NCI-H2029 (cell line): Measurements from ENCODE around the gene CCNF.
"Not testable (repeated sequence)": the region's sequence is repeated elsewhere in the genome, so short reads cannot be mapped to it uniquely, and the experiment has no call there.

Experiments used
- DNase-seq: peaks from one replicate; lab custom pipeline; 2025; lab: John Stamatoyannopoulos, UW

The CCNF gene, protein sequence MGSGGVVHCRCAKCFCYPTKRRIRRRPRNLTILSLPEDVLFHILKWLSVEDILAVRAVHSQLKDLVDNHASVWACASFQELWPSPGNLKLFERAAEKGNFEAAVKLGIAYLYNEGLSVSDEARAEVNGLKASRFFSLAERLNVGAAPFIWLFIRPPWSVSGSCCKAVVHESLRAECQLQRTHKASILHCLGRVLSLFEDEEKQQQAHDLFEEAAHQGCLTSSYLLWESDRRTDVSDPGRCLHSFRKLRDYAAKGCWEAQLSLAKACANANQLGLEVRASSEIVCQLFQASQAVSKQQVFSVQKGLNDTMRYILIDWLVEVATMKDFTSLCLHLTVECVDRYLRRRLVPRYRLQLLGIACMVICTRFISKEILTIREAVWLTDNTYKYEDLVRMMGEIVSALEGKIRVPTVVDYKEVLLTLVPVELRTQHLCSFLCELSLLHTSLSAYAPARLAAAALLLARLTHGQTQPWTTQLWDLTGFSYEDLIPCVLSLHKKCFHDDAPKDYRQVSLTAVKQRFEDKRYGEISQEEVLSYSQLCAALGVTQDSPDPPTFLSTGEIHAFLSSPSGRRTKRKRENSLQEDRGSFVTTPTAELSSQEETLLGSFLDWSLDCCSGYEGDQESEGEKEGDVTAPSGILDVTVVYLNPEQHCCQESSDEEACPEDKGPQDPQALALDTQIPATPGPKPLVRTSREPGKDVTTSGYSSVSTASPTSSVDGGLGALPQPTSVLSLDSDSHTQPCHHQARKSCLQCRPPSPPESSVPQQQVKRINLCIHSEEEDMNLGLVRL

DNA sequence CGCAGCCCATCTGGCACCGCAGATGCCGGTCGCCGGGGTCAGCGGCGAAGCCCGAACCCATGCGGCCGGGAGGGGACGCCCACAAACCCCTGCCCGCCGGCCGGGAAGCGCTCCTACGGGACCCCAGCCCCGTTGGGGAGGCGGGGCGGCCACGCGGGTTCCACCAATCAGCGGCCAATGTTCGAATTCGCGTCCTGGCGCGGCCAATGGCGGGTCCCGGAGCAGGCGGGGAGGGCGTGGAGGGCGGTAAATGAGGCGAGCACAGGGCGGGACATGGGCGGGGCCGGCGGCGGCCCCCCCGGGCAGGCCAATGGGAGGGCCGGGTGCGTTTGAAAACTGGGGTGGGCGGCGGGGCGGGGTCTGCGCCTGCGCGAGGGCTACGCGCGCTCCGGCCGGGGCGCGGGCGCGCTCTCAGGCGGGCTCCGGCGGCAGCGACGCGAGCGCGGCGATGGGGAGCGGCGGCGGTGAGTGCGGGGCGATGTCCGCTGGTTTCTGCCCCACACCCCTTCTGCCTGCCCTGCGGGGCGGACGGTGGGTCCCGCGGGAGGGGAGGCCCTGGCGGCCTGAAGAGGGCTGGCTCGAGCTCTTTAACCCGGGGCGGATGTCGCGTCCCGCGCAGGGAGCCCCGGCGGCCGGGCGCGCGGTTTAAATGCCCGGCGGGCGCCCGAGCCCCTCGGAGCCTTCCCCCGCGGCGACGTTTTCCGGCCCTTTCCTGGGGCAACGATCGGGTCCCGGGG lies at the start of gene CCNF:
Gene CCNF, plus strand, starts transcription at position 414 of the 737 bp plus-strand sequence. Its CDS starts 35 bp downstream, at position 449.
- peak; percentile 88 for DNase-seq

DNA sequence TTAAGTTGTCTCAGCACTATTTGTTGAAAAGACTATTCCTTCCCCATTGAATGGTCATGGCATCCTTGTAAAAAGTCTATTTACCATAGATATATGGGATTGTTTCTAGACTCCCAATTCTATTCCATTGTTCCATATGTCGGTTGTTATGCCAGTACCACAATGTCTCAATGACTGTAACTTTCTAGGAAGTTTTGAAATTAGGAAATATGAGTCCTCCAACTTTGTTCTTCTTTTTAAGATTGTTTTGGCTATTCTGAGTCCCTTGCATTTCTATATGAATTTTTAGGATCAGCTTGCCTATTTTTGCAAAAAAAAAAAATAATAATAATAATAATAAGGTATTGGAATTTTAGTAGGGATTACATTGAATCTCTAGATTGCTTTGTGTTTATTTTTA lies 45.7 kb upstream of the CCNF start:
- no peak for DNase-seq

GRCh38 chr16:2384426-2384825 lies 44.8 kb upstream of the CCNF start:
- DNase-seq, result no peak

GRCh38 chr16:2385190-2385836 lies 43.9 kb upstream of the CCNF start:
- DNase-seq, result peak; percentile 41

DNA sequence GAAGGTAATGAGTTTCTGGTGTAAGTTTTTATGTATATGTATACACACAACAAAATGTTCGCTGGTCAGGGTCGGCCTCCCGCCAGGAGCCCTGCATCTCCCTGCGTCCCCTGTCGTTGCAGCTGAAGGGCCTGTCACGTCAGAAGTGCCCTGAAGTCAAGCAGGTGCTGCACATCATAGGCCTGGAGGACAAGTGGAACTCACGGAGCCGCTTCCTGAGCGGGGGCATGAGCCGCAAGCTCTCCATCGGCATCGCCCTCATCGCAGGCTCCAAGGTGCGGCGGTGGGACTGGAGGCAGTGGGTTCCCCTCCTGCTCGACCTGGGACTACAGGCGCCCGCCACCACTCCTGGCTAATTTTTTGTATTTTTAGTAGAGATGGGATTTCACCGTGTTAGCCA lies 43.3 kb upstream of the CCNF start:
- DNase-seq, result not testable (repeated sequence)

- no peak for DNase-seq
Measured at GRCh38 chr16:2386990-2387389, 42.3 kb upstream of the CCNF start.

GRCh38 chr16:2388139-2388874 lies 40.9 kb upstream of the CCNF start:
- DNase-seq, result no peak

- DNase-seq, result peak; percentile 91
Measured at GRCh38 chr16:2388875-2389433, 40.3 kb upstream of the CCNF start.

DNA sequence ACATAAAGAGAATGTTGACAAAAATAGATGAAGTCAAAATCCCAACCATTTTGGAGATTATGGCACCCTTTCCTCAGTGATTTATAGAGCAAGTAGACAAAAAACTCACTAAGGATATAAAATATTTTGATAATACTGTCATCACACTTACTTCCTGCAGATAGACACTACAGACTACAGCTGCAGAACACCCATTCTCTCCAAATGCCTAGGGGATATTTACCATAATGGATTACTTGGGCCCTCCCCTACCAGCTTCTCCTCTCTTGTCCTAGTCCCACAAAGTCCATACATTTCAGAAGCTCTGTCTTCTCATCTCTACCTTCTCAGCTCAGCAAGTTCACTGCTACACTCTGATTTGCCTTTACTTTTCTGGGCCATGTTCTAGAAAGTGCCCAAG lies 37.2 kb upstream of the CCNF start:
- no peak for DNase-seq

DNA sequence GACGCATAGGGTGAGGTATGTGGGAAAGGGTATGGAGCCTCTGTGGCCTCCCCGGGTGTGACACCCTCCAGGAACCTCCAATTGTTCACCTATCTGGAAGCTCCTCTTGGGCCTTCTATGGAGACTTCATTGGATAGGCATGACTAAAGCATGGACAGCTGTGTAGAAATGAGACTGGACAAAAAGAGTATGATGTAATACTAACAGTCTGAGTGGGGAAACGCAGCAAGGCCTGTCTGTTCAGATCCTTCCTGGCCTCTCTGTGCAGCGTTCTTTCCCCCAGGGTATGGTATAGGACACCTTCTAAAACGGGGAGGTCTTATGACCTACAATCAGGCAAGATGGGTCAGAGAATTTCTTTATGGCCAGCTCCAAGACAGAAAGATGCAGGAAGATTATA lies 30.7 kb upstream of the CCNF start:
- DNase-seq, result no peak

DNA sequence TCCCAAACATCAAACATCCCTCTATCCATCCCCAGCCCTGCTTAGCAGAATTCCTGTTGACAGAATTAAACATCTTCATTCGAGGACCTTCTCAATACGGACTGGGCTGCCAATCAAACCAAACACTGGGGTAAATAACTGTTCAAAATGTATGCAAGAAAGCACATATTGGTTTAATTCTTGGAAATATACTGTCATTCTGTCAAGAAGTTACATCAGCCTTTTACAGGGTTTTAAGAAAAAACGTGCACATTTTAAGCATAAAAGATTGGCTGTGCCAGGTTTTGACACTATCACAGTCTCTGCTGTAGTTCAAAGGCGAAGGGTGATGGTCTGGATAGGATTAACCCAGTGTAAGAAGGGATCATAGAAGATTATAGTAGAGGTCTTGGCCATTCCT lies 25.1 kb upstream of the CCNF start:
- DNase-seq, result no peak

GRCh38 chr16:2415085-2415484 lies 14.2 kb upstream of the CCNF start:
- no peak for DNase-seq

- DNase-seq, result no peak
Measured at GRCh38 chr16:2420035-2420434, 9.2 kb upstream of the CCNF start.

DNA sequence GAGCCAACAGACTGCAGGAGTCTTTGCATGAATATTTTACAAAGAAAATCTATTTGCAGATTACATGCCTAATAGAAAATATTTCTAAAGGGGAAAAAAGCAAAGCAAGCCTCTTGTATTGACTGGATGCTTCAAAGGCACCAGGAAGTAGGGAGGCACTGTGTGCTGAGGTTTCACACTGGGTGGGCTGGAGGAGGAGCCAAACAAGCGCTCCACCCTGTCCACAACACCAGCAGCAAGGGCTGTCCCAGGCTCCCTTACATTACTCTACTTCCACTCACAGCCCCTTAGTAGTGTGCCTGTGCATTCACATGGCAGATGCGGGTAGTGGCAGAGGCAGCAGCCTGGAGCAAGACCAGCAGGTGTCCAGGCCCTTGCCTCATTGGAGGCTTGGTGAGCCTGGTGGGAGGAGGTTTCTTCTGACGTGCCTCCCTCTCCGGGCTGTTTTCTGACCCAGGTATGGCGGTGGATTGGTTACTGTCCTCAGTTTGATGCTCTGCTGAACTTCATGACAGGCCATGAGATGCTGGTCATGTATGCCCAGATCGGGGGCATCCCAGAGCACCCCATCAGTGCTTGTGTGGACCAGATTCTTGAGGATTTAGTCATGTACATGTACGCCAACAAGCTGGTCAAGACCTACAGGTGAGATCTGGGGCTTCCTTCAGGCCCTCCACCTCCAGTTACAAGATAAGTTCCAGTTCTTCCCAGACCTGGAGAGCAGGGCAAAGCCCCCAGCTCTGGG lies 7.0 kb upstream of the CCNF start:
- no peak for DNase-seq

GRCh38 chr16:2424061-2425007 lies 4.9 kb upstream of the CCNF start:
- DNase-seq, result no peak

- no peak for DNase-seq
Measured at GRCh38 chr16:2425008-2425518, 4.2 kb upstream of the CCNF start.

- no peak for DNase-seq
Measured at GRCh38 chr16:2425825-2426430, 3.3 kb upstream of the CCNF start.

GRCh38 chr16:2426941-2427361 lies 2.3 kb upstream of the CCNF start:
- no peak for DNase-seq
